ENCODE results near the gene CAMSAP1. TPM values are rescaled to one million over a fixed set of nuclear protein-coding genes. Genes with fewer than 3 reads are reported as not detected.

Gene CAMSAP1
- total RNA-seq, 2 experiments from 2014 or later = 30.4 to 33.0 TPM

GRCh38 chr9:135772702-135773493 lies 134.4 kb downstream of the CAMSAP1 start:
- CTCF ChIA-PET (ENCODE audit: unreplicated experiment) = no interaction called here
- H3K4me2 ChIP-seq (ENCODE audit: low read length) = no peak overlapping the region
- no peaks in the 10 kb centered on the region for H3K4me1 ChIP-seq (ENCODE audit: insufficient read depth, low read length, poor library complexity, severe bottlenecking)
- TF ChIP-seq CTCF (conservative IDR thresholded peaks at IDR 0.05; ENCODE audit: low read length) (no peak), EZH2phosphoT487 (IDR thresholded peaks at IDR 0.05; ENCODE audit: borderline replicate concordance, low read depth, low read length) (no peak)
- DNase-seq (ENCODE audit: low spot score) = no peak
- no peaks in the 10 kb centered on the region for H3K9me3 ChIP-seq (ENCODE audit: low read length)
- POLR2A ChIA-PET = no interaction called here
- H3K4me3 ChIP-seq (ENCODE audit: low read depth, low read length, poor library complexity, severe bottlenecking) = no peak overlapping the region
- no peak overlapping the region for H2AFZ ChIP-seq (ENCODE audit: low read length)
- H3K36me3 ChIP-seq (ENCODE audit: insufficient read depth, low read length) = no peaks in the 10 kb centered on the region
- BruUV-seq (replicated peaks) = no TSS peak
- H3K79me2 ChIP-seq (ENCODE audit: insufficient read depth, low read depth, low read length) = no peaks in the 10 kb centered on the region
- H4K20me1 ChIP-seq (ENCODE audit: insufficient read depth, low read length) = no peaks in the 10 kb centered on the region
- intact Hi-C loops (cut with micrococcal nuclease; ENCODE audit: unreplicated experiment) = no loop called here
- H3K27ac ChIP-seq (ENCODE audit: low read depth, low read length, poor library complexity, severe bottlenecking) = no peak overlapping the region
- no peaks in the 10 kb centered on the region for H3K9me2 ChIP-seq (ENCODE audit: insufficient read depth, low read length)

GRCh38 chr9:135772056-135772646 lies 135.2 kb downstream of the CAMSAP1 start:
- no TSS peak for BruUV-seq (replicated peaks)
- no peaks in the 10 kb centered on the region for H3K9me3 ChIP-seq (ENCODE audit: low read length)
- H4K20me1 ChIP-seq (ENCODE audit: insufficient read depth, low read length) = no peaks in the 10 kb centered on the region
- H2AFZ ChIP-seq (ENCODE audit: low read length) = no peak overlapping the region
- no peaks in the 10 kb centered on the region for H3K36me3 ChIP-seq (ENCODE audit: insufficient read depth, low read length)
- H3K79me2 ChIP-seq (ENCODE audit: insufficient read depth, low read depth, low read length) = no peaks in the 10 kb centered on the region
- no peaks in the 10 kb centered on the region for H3K4me1 ChIP-seq (ENCODE audit: insufficient read depth, low read length, poor library complexity, severe bottlenecking)
- DNase-seq (ENCODE audit: low spot score) = no peak
- H3K4me2 ChIP-seq (ENCODE audit: low read length) = no peak overlapping the region
- intact Hi-C loops (cut with micrococcal nuclease; ENCODE audit: unreplicated experiment) = no loop called here
- ChIA-PET CTCF (ENCODE audit: unreplicated experiment) (no interaction called here), POLR2A (no interaction called here)
- no peak overlapping the region for H3K4me3 ChIP-seq (ENCODE audit: low read depth, low read length, poor library complexity, severe bottlenecking)
- H3K27ac ChIP-seq (ENCODE audit: low read depth, low read length, poor library complexity, severe bottlenecking) = no peak overlapping the region
- H3K9me2 ChIP-seq (ENCODE audit: insufficient read depth, low read length) = no peaks in the 10 kb centered on the region
- TF ChIP-seq CTCF (conservative IDR thresholded peaks at IDR 0.05; ENCODE audit: low read length) = no peak

GRCh38 chr9:135771401-135772051 lies 135.8 kb downstream of the CAMSAP1 start:
- POLR2A ChIA-PET = no interaction called here
- TF ChIP-seq EZH2phosphoT487 (IDR thresholded peaks at IDR 0.05; ENCODE audit: borderline replicate concordance, low read depth, low read length) (no peak), CTCF (conservative IDR thresholded peaks at IDR 0.05; ENCODE audit: low read length) (no peak)
- Histone ChIP-seq H3K9me3 (ENCODE audit: low read length) (no peaks in the 10 kb centered on the region), H3K27ac (ENCODE audit: low read depth, low read length, poor library complexity, severe bottlenecking) (no peak overlapping the region), H4K20me1 (ENCODE audit: insufficient read depth, low read length) (no peaks in the 10 kb centered on the region), H3K4me1 (ENCODE audit: insufficient read depth, low read length, poor library complexity, severe bottlenecking) (no peaks in the 10 kb centered on the region), H2AFZ (ENCODE audit: low read length) (no peak overlapping the region), H3K9me2 (ENCODE audit: insufficient read depth, low read length) (no peaks in the 10 kb centered on the region), H3K36me3 (ENCODE audit: insufficient read depth, low read length) (no peaks in the 10 kb centered on the region), H3K4me2 (ENCODE audit: low read length) (no peak overlapping the region), H3K79me2 (ENCODE audit: insufficient read depth, low read depth, low read length) (no peaks in the 10 kb centered on the region), H3K4me3 (ENCODE audit: low read depth, low read length, poor library complexity, severe bottlenecking) (no peak overlapping the region)
- DNase-seq (ENCODE audit: low spot score) = no peak
- CTCF ChIA-PET (ENCODE audit: unreplicated experiment) = no interaction called here
- intact Hi-C loops (cut with micrococcal nuclease; ENCODE audit: unreplicated experiment) = no loop called here
- BruUV-seq (replicated peaks) = no TSS peak

Measured in OCI-LY7 (cell line).